WTC11 (cell line): Measurements from ENCODE around the gene RUNX1. TPM values are rescaled to one million over a fixed set of nuclear protein-coding genes. Genes with fewer than 3 reads are reported as not detected.

ENCODE experiments used
- ATAC-seq: fragments of 200-7000 bp; cut with Tn5 transposase; 2 replicates; pipeline ENCODE4 v1.10.0; 2021; ENCODE audit warnings: mild to moderate bottlenecking, moderate library complexity
- CTCF ChIA-PET: fragments of 300-600 bp; sonication (Branson Sonifier 250); formaldehyde crosslinking; loops from one replicate; lab custom pipeline; 2021; ENCODE audit warnings: antibody characterized with exemption; lab: Charles Lee
- POLR2A ChIA-PET: fragments of 350-600 bp; sonication (Branson Sonifier 250); formaldehyde crosslinking; loops from one replicate; lab custom pipeline; 2021; ENCODE audit warnings: antibody characterized with exemption; lab: Charles Lee
- DNase-seq: peaks from one replicate; pipeline ENCODE4 v3.0.0; 2021; ENCODE audit warnings: low spot score
- H3K27ac Mint-ChIP-seq: 2 replicates; pipeline ENCODE4 v1.8.0; 2021; ENCODE audit warnings: mixed read lengths
- H3K27me3 Mint-ChIP-seq: 2 replicates; pipeline ENCODE4 v1.8.0; 2021; ENCODE audit warnings: low read depth, mild to moderate bottlenecking, moderate library complexity, mixed read lengths
- H3K36me3 Mint-ChIP-seq: 2 replicates; pipeline ENCODE4 v1.8.0; 2021; ENCODE audit warnings: mixed read lengths
- H3K4me1 Mint-ChIP-seq: 2 replicates; pipeline ENCODE4 v1.8.0; 2022; ENCODE audit warnings: mixed read lengths
- H3K4me3 Mint-ChIP-seq: 2 replicates; pipeline ENCODE4 v1.8.0; 2021; ENCODE audit warnings: mild to moderate bottlenecking, moderate library complexity, mixed read lengths
- H3K9me3 Mint-ChIP-seq: 2 replicates; pipeline ENCODE4 v1.8.0; 2021; ENCODE audit warnings: mixed read lengths
- ATF2 ChIP-seq: sonication (generic); formaldehyde crosslinking; IDR thresholded peaks from 2 replicates; pipeline ENCODE4 v1.8.1; 2022; ENCODE audit warnings: low read depth, missing genetic modification reagents, borderline replicate concordance
- E2F4 ChIP-seq: sonication (generic); formaldehyde crosslinking; IDR thresholded peaks from 2 replicates; pipeline ENCODE4 v1.8.1; 2022; ENCODE audit warnings: low read depth, mild to moderate bottlenecking, moderate library complexity, missing genetic modification reagents, borderline replicate concordance
- ELF4 ChIP-seq: sonication (generic); formaldehyde crosslinking; IDR thresholded peaks from 2 replicates; pipeline ENCODE4 v1.8.1; 2022; ENCODE audit warnings: low read depth, mild to moderate bottlenecking, moderate library complexity, missing genetic modification reagents
- EMX1 ChIP-seq: fragments of 250-450 bp; sonication (Bioruptor Pico); IDR thresholded peaks from 2 replicates; pipeline ENCODE4 v1.8.0; 2021; ENCODE audit warnings: mild to moderate bottlenecking
- FOXP1 ChIP-seq: sonication (generic); formaldehyde crosslinking; IDR thresholded peaks from 2 replicates; pipeline ENCODE4 v1.8.0; 2022; ENCODE audit warnings: missing genetic modification reagents, mild to moderate bottlenecking, moderate library complexity, borderline replicate concordance
- JAZF1 ChIP-seq: fragments of 250-450 bp; sonication (Bioruptor Pico); IDR thresholded peaks from 2 replicates; pipeline ENCODE4 v1.9.0; 2021; ENCODE audit warnings: moderate library complexity, mild to moderate bottlenecking, inconsistent platforms
- JUN ChIP-seq: sonication (generic); formaldehyde crosslinking; IDR thresholded peaks from 2 replicates; pipeline ENCODE4 v1.8.0; 2023; ENCODE audit warnings: mild to moderate bottlenecking, missing genetic modification reagents
- MYBL2 ChIP-seq: sonication (generic); formaldehyde crosslinking; IDR thresholded peaks from 2 replicates; pipeline ENCODE4 v1.8.1; 2023; ENCODE audit warnings: mild to moderate bottlenecking, moderate library complexity, missing genetic modification reagents
- NFATC4 ChIP-seq: fragments of 250-450 bp; sonication (Bioruptor Pico); IDR thresholded peaks from 2 replicates; pipeline ENCODE4 v1.9.0; 2021; ENCODE audit warnings: mild to moderate bottlenecking
- SOX15 ChIP-seq: fragments of 250-450 bp; sonication (Bioruptor Pico); IDR thresholded peaks from 2 replicates; pipeline ENCODE4 v1.9.0; 2021; ENCODE audit warnings: mild to moderate bottlenecking
- TP53 ChIP-seq: sonication (generic); formaldehyde crosslinking; IDR thresholded peaks from 2 replicates; pipeline ENCODE4 v1.8.1; 2023; ENCODE audit warnings: mild to moderate bottlenecking, missing genetic modification reagents
- ZBTB43 ChIP-seq: sonication (generic); formaldehyde crosslinking; IDR thresholded peaks from 2 replicates; pipeline ENCODE4 v1.8.1; 2023; ENCODE audit warnings: mild to moderate bottlenecking, missing genetic modification reagents
- ZMAT4 ChIP-seq: fragments of 250-450 bp; sonication (Bioruptor Pico); IDR thresholded peaks from 2 replicates; pipeline ENCODE4 v1.9.0; 2021; ENCODE audit warnings: mild to moderate bottlenecking
- ZNF138 ChIP-seq: sonication (generic); formaldehyde crosslinking; conservative IDR thresholded peaks from 2 replicates; pipeline ENCODE4 v1.8.1; 2022; ENCODE audit warnings: mild to moderate bottlenecking, moderate library complexity, missing genetic modification reagents
- ZNF219 ChIP-seq: sonication (generic); formaldehyde crosslinking; IDR thresholded peaks from 2 replicates; pipeline ENCODE4 v1.8.0; 2023; ENCODE audit warnings: missing genetic modification reagents, mild to moderate bottlenecking, borderline replicate concordance
- total RNA-seq: library from RNA; stranded (reverse); gene quantifications from 3 replicates; pipeline ENCODE4 v1.2.3, GENCODE V29; 2021
- TF ChIP-seq, protein P1 (sequence below): fragments of 250-450 bp; sonication (Bioruptor Pico); IDR thresholded peaks from 2 replicates; pipeline ENCODE4 v1.9.0; 2021; ENCODE audit warnings: mild to moderate bottlenecking
- TF ChIP-seq, protein P2 (sequence below): sonication (generic); formaldehyde crosslinking; IDR thresholded peaks from 2 replicates; pipeline ENCODE4 v1.8.1; 2023; ENCODE audit warnings: mild to moderate bottlenecking, missing genetic modification reagents
- TF ChIP-seq, protein P3 (sequence below): sonication (generic); formaldehyde crosslinking; IDR thresholded peaks from 2 replicates; pipeline ENCODE4 v1.8.1; 2023; ENCODE audit warnings: mild to moderate bottlenecking, missing genetic modification reagents, borderline replicate concordance

RUNX1 gene
- total RNA-seq, 1 experiment from 2014 or later: 2.2 TPM

- TF ChIP-seq ZNF138 (no peak), ELF4 (no peak)
- TF ChIP-seq, protein P1, sequence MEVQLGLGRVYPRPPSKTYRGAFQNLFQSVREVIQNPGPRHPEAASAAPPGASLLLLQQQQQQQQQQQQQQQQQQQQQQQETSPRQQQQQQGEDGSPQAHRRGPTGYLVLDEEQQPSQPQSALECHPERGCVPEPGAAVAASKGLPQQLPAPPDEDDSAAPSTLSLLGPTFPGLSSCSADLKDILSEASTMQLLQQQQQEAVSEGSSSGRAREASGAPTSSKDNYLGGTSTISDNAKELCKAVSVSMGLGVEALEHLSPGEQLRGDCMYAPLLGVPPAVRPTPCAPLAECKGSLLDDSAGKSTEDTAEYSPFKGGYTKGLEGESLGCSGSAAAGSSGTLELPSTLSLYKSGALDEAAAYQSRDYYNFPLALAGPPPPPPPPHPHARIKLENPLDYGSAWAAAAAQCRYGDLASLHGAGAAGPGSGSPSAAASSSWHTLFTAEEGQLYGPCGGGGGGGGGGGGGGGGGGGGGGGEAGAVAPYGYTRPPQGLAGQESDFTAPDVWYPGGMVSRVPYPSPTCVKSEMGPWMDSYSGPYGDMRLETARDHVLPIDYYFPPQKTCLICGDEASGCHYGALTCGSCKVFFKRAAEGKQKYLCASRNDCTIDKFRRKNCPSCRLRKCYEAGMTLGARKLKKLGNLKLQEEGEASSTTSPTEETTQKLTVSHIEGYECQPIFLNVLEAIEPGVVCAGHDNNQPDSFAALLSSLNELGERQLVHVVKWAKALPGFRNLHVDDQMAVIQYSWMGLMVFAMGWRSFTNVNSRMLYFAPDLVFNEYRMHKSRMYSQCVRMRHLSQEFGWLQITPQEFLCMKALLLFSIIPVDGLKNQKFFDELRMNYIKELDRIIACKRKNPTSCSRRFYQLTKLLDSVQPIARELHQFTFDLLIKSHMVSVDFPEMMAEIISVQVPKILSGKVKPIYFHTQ (CRISPR knock-in tag): no peak
These were observed 44.4 kb upstream of the RUNX1 start (continued) for GRCh38 chr21:35093514-35093913.

- H3K4me3 Mint-ChIP-seq: no peak overlapping the region
- ChIA-PET POLR2A (no interaction called here), CTCF (no interaction called here)
- no peak for DNase-seq
- H3K36me3 Mint-ChIP-seq: no peaks in the 10 kb centered on the region
- TF ChIP-seq ELF4 (no peak), ZMAT4 (CRISPR knock-in tag) (no peak), EMX1 (CRISPR knock-in tag) (no peak), E2F4 (CRISPR knock-in tag) (no peak), TP53 (CRISPR knock-in tag) (no peak), ZNF138 (no peak), JUN (no peak), ZNF219 (CRISPR knock-in tag) (no peak)
- TF ChIP-seq, protein P2, sequence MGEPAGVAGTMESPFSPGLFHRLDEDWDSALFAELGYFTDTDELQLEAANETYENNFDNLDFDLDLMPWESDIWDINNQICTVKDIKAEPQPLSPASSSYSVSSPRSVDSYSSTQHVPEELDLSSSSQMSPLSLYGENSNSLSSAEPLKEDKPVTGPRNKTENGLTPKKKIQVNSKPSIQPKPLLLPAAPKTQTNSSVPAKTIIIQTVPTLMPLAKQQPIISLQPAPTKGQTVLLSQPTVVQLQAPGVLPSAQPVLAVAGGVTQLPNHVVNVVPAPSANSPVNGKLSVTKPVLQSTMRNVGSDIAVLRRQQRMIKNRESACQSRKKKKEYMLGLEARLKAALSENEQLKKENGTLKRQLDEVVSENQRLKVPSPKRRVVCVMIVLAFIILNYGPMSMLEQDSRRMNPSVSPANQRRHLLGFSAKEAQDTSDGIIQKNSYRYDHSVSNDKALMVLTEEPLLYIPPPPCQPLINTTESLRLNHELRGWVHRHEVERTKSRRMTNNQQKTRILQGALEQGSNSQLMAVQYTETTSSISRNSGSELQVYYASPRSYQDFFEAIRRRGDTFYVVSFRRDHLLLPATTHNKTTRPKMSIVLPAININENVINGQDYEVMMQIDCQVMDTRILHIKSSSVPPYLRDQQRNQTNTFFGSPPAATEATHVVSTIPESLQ (CRISPR knock-in tag): no peak
- TF ChIP-seq, protein P3, sequence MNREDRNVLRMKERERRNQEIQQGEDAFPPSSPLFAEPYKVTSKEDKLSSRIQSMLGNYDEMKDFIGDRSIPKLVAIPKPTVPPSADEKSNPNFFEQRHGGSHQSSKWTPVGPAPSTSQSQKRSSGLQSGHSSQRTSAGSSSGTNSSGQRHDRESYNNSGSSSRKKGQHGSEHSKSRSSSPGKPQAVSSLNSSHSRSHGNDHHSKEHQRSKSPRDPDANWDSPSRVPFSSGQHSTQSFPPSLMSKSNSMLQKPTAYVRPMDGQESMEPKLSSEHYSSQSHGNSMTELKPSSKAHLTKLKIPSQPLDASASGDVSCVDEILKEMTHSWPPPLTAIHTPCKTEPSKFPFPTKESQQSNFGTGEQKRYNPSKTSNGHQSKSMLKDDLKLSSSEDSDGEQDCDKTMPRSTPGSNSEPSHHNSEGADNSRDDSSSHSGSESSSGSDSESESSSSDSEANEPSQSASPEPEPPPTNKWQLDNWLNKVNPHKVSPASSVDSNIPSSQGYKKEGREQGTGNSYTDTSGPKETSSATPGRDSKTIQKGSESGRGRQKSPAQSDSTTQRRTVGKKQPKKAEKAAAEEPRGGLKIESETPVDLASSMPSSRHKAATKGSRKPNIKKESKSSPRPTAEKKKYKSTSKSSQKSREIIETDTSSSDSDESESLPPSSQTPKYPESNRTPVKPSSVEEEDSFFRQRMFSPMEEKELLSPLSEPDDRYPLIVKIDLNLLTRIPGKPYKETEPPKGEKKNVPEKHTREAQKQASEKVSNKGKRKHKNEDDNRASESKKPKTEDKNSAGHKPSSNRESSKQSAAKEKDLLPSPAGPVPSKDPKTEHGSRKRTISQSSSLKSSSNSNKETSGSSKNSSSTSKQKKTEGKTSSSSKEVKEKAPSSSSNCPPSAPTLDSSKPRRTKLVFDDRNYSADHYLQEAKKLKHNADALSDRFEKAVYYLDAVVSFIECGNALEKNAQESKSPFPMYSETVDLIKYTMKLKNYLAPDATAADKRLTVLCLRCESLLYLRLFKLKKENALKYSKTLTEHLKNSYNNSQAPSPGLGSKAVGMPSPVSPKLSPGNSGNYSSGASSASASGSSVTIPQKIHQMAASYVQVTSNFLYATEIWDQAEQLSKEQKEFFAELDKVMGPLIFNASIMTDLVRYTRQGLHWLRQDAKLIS: no peak
- H3K9me3 Mint-ChIP-seq: peaks cover 17% of the 10 kb centered on the region
- H3K27ac Mint-ChIP-seq: no peak overlapping the region
- H3K27me3 Mint-ChIP-seq: no peaks in the 10 kb centered on the region; the same call in 1 of the 2 replicates
- no peaks in the 10 kb centered on the region for H3K4me1 Mint-ChIP-seq
- ATAC-seq: no peak
These were observed 42.4 kb upstream of the RUNX1 start for GRCh38 chr21:35091496-35091895.

- Mint-ChIP-seq H3K9me3 (peaks cover 17% of the 10 kb centered on the region), H3K4me1 (no peaks in the 10 kb centered on the region), H3K27me3 (no peaks in the 10 kb centered on the region; the same call in 1 of the 2 replicates), H3K36me3 (no peaks in the 10 kb centered on the region), H3K27ac (no peak overlapping the region), H3K4me3 (no peak overlapping the region)
- ATAC-seq (no peak), DNase-seq (no peak)
- POLR2A ChIA-PET: no interaction called here
- CTCF ChIA-PET: no interaction called here
- TF ChIP-seq JAZF1 (no peak), NFATC4 (no peak), ZBTB43 (CRISPR knock-in tag) (no peak), MYBL2 (CRISPR knock-in tag) (no peak), FOXP1 (CRISPR knock-in tag) (no peak), SOX15 (CRISPR knock-in tag) (no peak), ATF2 (CRISPR knock-in tag) (no peak)
- TF ChIP-seq, protein P1 (CRISPR knock-in tag): no peak
These were observed 41.3 kb upstream of the RUNX1 start for GRCh38 chr21:35090403-35090802.
